ENCODE measurements around the gene NDUFB6.
A peak's percentile ranks its signal among the peaks of the same experiment; 100 is the strongest.
"Not testable (repeated sequence)": the region's sequence is repeated elsewhere in the genome, so short reads cannot be mapped to it uniquely, and the experiment has no call there.

The NDUFB6 gene

GRCh38 chr9:32551276-32552051, 21.5 kb downstream of the NDUFB6 start:
- Mint-ChIP-seq H3K9me3 (no peaks in the 10 kb centered on the region), H3K36me3 (ENCODE audit: low read depth) (peaks cover 13% of the 10 kb centered on the region), H3K27me3 (ENCODE audit: low read depth) (no peaks in the 10 kb centered on the region), H3K27ac (peak overlapping the region; percentile 94), H3K4me1 (ENCODE audit: low read depth) (peaks cover 38% of the 10 kb centered on the region), H3K4me3 (peak overlapping the region; percentile 92)

- Mint-ChIP-seq H3K36me3 (ENCODE audit: low read depth) (peaks cover 10% of the 10 kb centered on the region), H3K27me3 (ENCODE audit: low read depth) (no peaks in the 10 kb centered on the region), H3K9me3 (no peaks in the 10 kb centered on the region), H3K4me3 (peak overlapping the region; percentile 92), H3K4me1 (ENCODE audit: low read depth) (peaks cover 39% of the 10 kb centered on the region), H3K27ac (peak overlapping the region; percentile 94)
Observed at GRCh38 chr9:32550562-32551275, 22.2 kb downstream of the NDUFB6 start.

GRCh38 chr9:32550150-32550561, 22.8 kb downstream of the NDUFB6 start:
- peaks cover 10% of the 10 kb centered on the region for H3K36me3 Mint-ChIP-seq (ENCODE audit: low read depth)
- H3K27me3 Mint-ChIP-seq (ENCODE audit: low read depth), result no peaks in the 10 kb centered on the region
- H3K9me3 Mint-ChIP-seq, result no peaks in the 10 kb centered on the region
- H3K4me1 Mint-ChIP-seq (ENCODE audit: low read depth), result peaks cover 40% of the 10 kb centered on the region
- H3K27ac Mint-ChIP-seq, result peak overlapping the region; percentile 72
- peak overlapping the region; percentile 81 for H3K4me3 Mint-ChIP-seq

DNA sequence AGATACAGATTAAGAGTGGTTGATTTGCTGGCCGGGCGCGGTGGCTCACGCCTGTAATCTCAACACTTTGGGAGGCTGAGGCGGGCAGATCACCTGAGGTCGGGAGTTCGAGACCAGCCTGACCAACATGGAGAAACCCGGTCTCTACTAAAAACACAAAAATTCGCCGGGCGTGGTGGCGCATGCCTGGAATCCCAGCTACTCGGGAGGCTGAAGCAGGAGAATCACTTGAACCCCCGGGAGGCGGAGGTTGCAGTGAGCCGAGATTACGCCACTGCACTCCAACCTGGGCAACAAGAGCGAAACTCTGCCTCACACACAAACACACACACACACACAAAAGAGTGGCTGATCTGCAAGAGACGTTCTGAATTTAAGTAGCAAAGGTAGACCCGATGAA, 24.7 kb downstream of the NDUFB6 start:
- not testable (repeated sequence) for H3K27me3 Mint-ChIP-seq (ENCODE audit: low read depth); H3K9me3 Mint-ChIP-seq; H3K27ac Mint-ChIP-seq
- peaks cover 40% of the 10 kb centered on the region for H3K4me1 Mint-ChIP-seq (ENCODE audit: low read depth)
- peak overlapping the region; percentile 48 for H3K4me3 Mint-ChIP-seq
- H3K36me3 Mint-ChIP-seq (ENCODE audit: low read depth), result peaks cover 16% of the 10 kb centered on the region

GRCh38 chr9:32545884-32546283, 27.1 kb downstream of the NDUFB6 start:
- H3K9me3 Mint-ChIP-seq, result no peaks in the 10 kb centered on the region
- H3K4me3 Mint-ChIP-seq, result no peak overlapping the region
- H3K36me3 Mint-ChIP-seq (ENCODE audit: low read depth), result peaks cover 23% of the 10 kb centered on the region
- no peak overlapping the region for H3K27ac Mint-ChIP-seq
- H3K27me3 Mint-ChIP-seq (ENCODE audit: low read depth), result no peaks in the 10 kb centered on the region
- H3K4me1 Mint-ChIP-seq (ENCODE audit: low read depth), result peaks cover 32% of the 10 kb centered on the region

DNA sequence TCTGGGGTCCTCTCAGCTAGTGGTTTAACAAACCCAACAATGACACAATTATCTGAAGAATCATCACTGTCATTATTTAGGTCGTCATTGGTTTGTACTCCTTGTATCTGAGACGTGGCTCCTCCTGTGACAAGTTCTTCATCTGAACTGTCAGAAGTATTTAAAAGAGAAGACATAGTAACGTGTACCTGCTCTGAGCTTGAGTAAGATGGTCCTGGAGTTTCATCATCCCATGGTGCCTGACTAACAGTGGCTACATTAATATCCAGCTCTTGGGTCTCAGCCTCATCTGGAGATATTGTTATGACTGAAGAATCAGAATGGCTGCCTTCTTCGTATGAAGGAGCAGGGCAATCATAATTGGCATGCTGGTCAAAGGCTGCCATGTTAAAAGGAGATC, 29.9 kb downstream of the NDUFB6 start:
- H3K9me3 Mint-ChIP-seq, result no peaks in the 10 kb centered on the region
- no peak overlapping the region for H3K4me3 Mint-ChIP-seq
- H3K27ac Mint-ChIP-seq, result no peak overlapping the region
- H3K36me3 Mint-ChIP-seq (ENCODE audit: low read depth), result peaks cover 19% of the 10 kb centered on the region
- H3K27me3 Mint-ChIP-seq (ENCODE audit: low read depth), result no peaks in the 10 kb centered on the region
- H3K4me1 Mint-ChIP-seq (ENCODE audit: low read depth), result peaks cover 11% of the 10 kb centered on the region

DNA sequence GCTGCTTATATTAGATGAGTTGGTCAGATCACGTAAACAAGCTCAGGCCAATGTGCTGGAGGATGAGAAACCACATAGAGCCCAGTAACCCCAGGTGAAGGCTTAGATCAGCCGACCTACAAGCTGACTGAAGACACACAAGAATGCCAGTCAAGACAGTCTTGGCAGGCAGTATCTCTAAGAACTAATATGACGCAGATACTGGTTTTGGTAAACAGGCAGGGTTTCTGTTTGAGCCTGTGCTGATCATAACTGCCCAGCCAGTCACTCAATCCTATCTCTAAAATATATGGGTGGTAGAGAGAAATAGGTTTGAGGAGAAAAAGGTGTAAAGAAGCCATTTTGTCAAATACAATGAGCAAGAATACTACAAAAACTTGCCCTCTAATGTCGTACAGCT, 39.1 kb downstream of the NDUFB6 start:
- H3K36me3 Mint-ChIP-seq (ENCODE audit: low read depth), result peaks cover 14% of the 10 kb centered on the region
- H3K4me1 Mint-ChIP-seq (ENCODE audit: low read depth), result peaks cover 2% of the 10 kb centered on the region
- no peaks in the 10 kb centered on the region for H3K9me3 Mint-ChIP-seq
- H3K27me3 Mint-ChIP-seq (ENCODE audit: low read depth), result no peaks in the 10 kb centered on the region
- H3K4me3 Mint-ChIP-seq, result no peak overlapping the region
- no peak overlapping the region for H3K27ac Mint-ChIP-seq

DNA sequence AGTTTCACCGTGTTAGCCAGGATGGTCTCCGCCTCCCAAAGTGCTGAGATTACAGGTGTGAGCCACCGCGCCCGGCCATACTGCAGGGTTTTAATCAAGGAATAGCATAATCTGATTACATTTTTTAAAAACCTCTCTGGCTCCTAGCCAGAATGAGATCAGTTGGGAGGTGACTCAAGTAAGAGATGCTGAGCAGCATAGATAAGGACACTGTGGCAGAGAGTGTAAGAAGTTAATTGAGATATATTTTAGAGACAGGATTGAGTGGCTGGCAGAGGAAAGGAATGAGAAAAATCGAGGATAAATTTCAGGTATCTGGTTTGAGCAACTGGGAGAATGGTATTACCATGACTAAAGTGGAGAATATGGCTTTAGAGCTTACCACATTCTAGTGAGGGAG, 39.6 kb downstream of the NDUFB6 start:
- H3K4me3 Mint-ChIP-seq, result no peak overlapping the region
- H3K9me3 Mint-ChIP-seq, result no peaks in the 10 kb centered on the region
- H3K36me3 Mint-ChIP-seq (ENCODE audit: low read depth), result peaks cover 13% of the 10 kb centered on the region
- H3K27me3 Mint-ChIP-seq (ENCODE audit: low read depth), result no peaks in the 10 kb centered on the region
- no peak overlapping the region for H3K27ac Mint-ChIP-seq
- peaks cover 2% of the 10 kb centered on the region for H3K4me1 Mint-ChIP-seq (ENCODE audit: low read depth)

DNA sequence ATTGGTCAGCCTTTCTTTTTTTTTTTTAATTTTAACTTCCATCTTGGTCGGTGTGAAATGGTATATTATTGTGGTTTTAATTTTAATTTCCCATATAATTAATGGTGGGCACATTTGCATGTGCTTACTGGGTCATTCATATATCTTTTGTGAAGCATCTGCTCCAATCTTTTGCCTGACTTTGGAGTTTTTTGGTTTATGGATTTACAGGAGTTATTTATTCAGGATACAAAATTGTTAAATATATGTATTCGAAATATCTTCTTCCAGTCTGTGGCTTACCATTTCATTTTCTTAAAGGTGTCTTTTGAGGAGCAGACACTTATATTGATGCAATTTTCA, 46.3 kb downstream of the NDUFB6 start:
- Mint-ChIP-seq H3K36me3 (ENCODE audit: low read depth) (peaks cover 30% of the 10 kb centered on the region), H3K4me1 (ENCODE audit: low read depth) (peaks cover 39% of the 10 kb centered on the region), H3K27me3 (ENCODE audit: low read depth) (no peaks in the 10 kb centered on the region), H3K4me3 (peak overlapping the region; percentile 93), H3K27ac (peak overlapping the region; percentile 86), H3K9me3 (peaks cover 4% of the 10 kb centered on the region)

DNA sequence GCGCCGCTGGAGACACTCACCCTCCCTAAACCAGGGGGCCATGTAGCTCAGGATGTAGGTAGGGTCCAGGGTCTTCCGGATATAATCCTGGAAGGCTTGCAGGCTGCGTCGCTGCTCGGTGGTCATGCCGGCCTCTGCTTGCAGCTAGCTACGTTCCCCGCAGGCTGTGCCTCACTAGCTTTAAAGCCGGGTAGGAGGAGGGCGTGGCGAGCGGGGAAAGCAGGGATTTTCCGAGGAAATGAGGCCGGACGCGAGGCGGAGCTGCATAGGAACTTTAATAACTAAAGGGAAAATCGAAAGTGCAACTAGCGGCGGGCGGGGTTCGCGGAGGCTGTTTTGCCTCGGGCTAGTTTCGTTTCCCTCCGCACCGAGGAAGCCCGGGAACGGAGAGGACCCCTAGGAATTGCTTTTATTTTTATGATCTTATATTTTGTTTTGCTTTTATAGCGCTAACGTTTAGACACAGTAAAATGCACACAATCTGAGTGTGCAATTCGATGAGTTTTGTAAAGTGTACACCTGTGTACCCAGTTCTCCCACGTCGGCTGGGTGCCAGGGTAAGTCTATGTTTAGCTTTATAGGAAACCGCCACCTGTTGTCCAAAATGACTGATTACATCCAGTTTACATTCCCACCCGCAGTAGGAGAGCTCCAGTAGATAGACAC, 46.8 kb downstream of the NDUFB6 start, which contains the start of gene RIGI:
TSS of gene RIGI (minus strand) at position 156 of the 666 bp plus-strand sequence. CDS start at position 126, 30 bp downstream.
- peaks cover 41% of the 10 kb centered on the region for H3K4me1 Mint-ChIP-seq (ENCODE audit: low read depth)

DNA sequence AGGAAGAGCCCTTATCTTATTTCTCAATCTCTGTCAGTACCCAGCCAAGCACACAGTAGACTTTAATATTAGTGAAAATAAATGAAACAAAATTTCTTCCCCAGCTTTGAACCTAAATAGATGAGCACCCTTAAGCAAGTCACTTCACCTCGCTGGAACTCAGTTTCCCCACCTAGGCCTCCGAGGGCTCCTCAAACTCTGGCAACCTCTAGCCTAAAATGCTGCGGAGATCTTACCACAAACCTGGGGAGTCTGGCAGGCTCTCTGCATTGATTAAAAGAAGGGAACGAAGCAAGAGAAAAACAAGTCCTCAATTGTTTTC, 47.3 kb downstream of the NDUFB6 start:
- Mint-ChIP-seq H3K4me1 (ENCODE audit: low read depth) (peaks cover 41% of the 10 kb centered on the region), H3K27ac (peak overlapping the region; percentile 86), H3K9me3 (peaks cover 4% of the 10 kb centered on the region), H3K4me3 (peak overlapping the region; percentile 93), H3K27me3 (ENCODE audit: low read depth) (no peaks in the 10 kb centered on the region), H3K36me3 (ENCODE audit: low read depth) (peaks cover 32% of the 10 kb centered on the region)

More for the DNA sequence above, 46.8 kb downstream of the NDUFB6 start, which contains the start of gene RIGI:
- Mint-ChIP-seq H3K4me3 (peak within 1 kb of the TSS; percentile 93), H3K27ac (peak within 1 kb of the TSS; percentile 86), H3K9me3 (peaks cover 4% of the 10 kb centered on the region), H3K36me3 (ENCODE audit: low read depth) (peaks cover 35% of the 10 kb centered on the region), H3K27me3 (ENCODE audit: low read depth) (no peaks in the 10 kb centered on the region)

- H3K9me3 Mint-ChIP-seq, result peaks cover 4% of the 10 kb centered on the region
- peak overlapping the region; percentile 93 for H3K4me3 Mint-ChIP-seq
- peaks cover 36% of the 10 kb centered on the region for H3K36me3 Mint-ChIP-seq (ENCODE audit: low read depth)
- H3K4me1 Mint-ChIP-seq (ENCODE audit: low read depth), result peaks cover 41% of the 10 kb centered on the region
- peak overlapping the region; percentile 86 for H3K27ac Mint-ChIP-seq
- H3K27me3 Mint-ChIP-seq (ENCODE audit: low read depth), result no peaks in the 10 kb centered on the region
Observed at GRCh38 chr9:32524892-32525708, 47.9 kb downstream of the NDUFB6 start.

DNA sequence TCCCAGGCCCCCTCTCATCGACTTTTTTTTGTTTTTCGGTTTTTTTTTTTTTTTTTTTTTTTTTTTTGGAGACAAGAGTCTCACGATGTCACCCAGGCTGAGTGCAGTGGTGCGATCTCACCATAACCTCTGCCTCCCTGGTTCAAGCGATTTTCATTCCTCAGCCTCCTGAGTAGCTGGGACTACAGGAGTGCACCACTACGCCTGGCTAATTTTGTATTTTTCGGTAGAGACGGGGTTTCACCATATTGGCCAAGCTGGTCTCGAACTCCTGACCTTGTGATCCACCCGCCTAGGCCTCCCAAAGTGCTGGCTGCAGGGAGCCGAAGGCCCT, 48.4 kb downstream of the NDUFB6 start:
- H3K4me3 Mint-ChIP-seq, result peak overlapping the region; percentile 93
- not testable (repeated sequence) for H3K27me3 Mint-ChIP-seq (ENCODE audit: low read depth); H3K9me3 Mint-ChIP-seq; H3K27ac Mint-ChIP-seq
- peaks cover 41% of the 10 kb centered on the region for H3K4me1 Mint-ChIP-seq (ENCODE audit: low read depth)
- H3K36me3 Mint-ChIP-seq (ENCODE audit: low read depth), result peaks cover 36% of the 10 kb centered on the region

- Mint-ChIP-seq H3K4me1 (ENCODE audit: low read depth) (peaks cover 41% of the 10 kb centered on the region), H3K27ac (no peak overlapping the region), H3K4me3 (peak overlapping the region; percentile 93), H3K9me3 (peaks cover 4% of the 10 kb centered on the region), H3K27me3 (ENCODE audit: low read depth) (no peaks in the 10 kb centered on the region), H3K36me3 (ENCODE audit: low read depth) (peaks cover 37% of the 10 kb centered on the region)
Observed at GRCh38 chr9:32523910-32524309, 49.0 kb downstream of the NDUFB6 start.
